Right forelimb (tissue), 1 donor: ENCODE results near the gene ELMO1.

Experiments
- DNase-seq: peaks from one replicate; pipeline ENCODE4 v3.0.0-alpha.2; 2018

ELMO1 gene

DNA sequence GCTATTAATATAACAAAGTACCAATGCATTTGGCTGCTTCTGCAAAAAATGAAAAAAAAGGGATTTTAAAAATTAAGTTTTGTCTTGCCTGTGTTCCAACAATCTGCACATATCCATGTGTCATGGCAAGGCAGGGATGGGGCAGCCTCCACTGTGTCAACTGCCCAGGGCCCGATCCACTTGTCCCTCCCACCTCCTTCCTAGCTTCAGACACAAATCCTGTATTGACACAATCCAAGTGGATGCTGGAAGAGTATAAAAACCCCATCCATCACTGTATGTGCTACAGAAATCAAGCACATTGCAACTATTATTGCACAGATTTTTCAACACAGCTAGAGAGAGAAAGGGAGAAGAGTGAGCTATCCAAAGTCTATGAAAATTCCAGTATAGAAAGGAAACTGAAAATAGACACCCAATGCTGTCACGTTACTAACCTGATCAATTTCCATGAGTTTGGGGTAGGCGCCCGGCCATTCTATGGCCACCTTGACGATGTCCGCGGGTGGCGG, 106.4 kb downstream of the ELMO1 start:
- no peak for DNase-seq

- no peak for DNase-seq
Measured at GRCh38 chr7:37341033-37341630, 107.5 kb downstream of the ELMO1 start.

GRCh38 chr7:37338966-37339365, 109.7 kb downstream of the ELMO1 start:
- no peak for DNase-seq

- no peak for DNase-seq
Measured at GRCh38 chr7:37337522-37337921, 111.1 kb downstream of the ELMO1 start.

- DNase-seq: no peak
Measured at GRCh38 chr7:37336259-37336658, 112.4 kb downstream of the ELMO1 start.

DNA sequence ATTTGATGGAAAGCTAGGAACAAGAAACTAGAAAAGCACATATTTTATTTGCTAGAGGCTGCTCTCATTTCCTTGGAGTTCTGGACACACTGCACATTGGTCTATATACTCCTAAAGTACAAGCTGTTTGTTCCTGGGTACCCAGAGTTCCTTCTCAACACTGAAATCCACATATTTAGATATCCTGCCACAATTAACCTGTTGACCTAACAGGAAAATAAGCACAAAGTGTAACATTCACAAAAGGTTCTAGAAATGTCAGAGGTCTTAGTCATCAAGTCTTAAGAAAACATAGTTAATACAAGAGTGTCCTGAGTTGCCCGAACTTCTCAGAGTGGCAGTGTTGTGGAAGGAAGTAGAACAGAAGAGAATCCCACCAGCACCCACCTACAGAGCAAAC, 115.6 kb downstream of the ELMO1 start:
- no peak for DNase-seq

DNA sequence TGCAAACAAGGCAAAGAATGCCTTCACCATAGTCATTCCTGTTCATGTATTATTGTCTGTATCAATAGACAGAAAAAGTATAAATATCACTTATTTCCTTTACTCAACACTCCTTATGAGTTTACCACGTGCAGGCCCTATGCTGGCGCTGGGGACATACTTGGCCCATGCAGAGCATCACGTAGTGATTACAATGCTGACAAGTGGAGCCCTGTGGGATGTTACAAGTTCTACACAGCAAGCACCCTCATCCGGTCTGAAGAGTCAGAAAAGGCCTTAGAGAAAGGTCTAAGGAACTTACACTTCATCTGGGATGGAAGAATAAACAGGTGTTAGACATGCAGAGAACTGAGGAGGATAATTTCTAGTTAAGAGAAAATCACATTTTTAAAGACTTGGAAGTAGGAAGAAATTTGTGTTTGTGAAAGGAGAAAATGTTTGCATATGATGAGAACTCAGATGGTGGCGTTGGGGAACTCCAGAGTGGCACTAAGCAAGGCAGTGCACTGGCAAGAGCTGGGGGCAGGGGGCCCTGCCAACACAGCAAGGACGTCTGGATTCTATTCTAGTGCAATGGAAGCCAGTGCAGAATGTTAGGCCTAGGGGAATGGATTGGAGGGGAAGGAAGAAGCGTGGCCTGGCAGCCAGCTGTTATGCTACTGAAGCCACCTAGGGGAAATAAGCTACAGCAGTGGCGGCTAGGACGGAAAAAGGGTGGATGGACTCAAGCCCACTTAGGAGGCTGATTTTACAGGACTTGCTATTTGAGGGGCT, 116.2 kb downstream of the ELMO1 start:
- DNase-seq: no peak

- no peak for DNase-seq
Measured at GRCh38 chr7:37330775-37331174, 117.9 kb downstream of the ELMO1 start.

DNA sequence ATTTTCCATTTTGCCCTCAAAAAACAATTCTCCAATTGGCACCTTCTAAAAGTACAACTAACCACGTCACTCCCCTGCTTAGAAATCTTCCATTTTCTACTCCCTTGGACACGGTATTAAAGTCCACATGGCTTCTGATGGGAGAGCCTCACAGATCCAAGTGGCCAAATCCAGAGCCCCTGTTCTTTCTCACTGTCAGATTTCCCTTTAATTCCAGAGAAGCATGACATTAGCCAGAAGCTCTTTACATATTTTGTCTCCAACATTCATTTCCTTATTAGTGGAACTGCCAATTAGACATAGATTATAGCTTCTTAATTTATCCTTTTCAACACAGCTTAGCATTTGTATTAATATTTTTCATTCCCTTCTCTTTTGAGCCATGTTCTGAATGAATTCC, 118.7 kb downstream of the ELMO1 start:
- no peak for DNase-seq

DNA sequence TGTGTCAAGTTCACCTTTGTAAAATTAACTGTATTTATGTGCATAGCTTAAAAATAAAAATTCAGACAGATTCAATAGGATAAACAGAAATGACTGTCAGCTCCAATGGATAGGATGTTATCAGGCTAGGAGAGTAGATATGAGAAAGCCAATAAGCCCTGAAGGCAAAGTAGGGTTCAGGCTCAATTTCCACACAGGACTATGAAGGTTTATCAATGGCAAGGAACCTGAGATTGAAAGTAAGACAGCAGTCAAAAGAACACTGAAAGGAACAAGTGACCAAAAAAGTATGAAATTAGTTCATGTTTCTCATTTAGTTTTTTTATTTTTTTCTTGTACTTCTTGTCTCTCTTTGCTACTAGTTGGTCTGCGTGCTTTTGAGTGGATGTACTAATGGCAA, 121.4 kb downstream of the ELMO1 start:
- no peak for DNase-seq

DNA sequence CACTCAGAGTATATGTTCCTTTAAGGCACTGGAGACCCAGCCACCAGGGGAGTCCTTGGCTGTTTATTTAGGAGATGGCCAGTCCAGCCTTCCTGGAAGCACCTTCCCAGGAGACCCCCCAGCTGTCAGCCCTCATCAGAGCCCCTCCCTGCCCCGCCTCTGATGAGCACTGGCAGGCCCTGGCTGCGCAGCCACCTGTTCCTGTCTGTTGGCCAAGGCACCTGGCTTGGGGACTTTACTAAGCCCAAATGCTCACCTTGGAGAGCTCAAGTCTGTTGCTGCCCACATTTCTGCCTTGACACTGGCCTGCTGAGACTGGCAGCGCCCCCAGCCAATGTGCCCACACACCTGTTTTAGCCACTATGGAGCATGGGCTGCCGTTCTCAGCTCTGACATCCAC, 124.7 kb downstream of the ELMO1 start:
- DNase-seq: no peak

DNA sequence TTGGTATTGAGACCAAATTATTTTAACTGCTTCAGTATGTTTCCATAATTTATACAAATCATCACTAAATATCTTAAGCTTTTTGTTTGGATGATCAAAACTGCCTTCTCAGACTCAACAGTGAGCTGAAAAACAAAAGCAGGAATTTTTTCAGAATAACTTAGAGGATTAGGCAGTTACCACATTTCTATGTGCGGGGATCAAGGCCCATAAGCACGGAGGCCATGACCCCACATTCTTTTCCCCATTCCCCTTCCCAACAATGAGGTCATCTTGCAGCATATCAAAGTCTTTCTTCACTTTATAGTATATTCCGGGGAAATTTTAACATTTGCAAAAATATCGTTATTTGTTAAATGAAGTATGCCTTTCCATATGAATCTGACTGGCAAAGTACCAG, 125.8 kb downstream of the ELMO1 start:
- DNase-seq: no peak

- no peak for DNase-seq
Measured at GRCh38 chr7:37320848-37321468, 127.7 kb downstream of the ELMO1 start.

DNA sequence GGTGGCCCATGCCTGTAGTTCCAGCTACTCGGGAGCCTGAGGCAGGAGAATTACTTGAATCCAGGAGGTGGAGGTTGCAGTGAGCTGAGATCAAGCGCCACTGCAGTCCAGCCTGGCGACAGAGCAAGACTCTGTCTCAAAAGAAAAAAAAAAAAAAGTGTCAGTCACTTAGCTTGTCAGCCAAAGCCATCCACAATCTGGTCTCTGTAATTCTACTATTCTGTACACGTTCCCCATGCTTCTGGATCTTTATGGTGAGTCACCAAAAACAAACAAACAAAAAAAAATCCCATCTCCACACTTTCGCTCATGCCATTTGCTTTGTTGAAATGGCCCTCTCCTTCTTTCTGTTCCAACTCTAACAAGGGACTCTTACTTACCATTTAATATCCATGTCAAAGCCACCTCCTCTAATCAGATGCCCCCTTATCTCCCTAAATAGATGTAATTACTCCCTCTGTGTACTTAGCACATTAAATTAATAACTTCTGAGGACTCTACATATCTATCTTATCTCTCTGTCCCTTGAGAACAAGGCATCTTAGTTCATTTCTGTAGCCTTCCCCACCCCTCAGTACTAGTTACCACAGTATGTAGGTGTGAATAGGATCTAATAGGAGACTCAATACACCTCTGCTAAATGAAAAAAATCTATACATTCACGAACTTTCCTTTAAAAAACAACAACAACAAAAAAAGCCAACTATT, 128.4 kb downstream of the ELMO1 start:
- DNase-seq: no peak

GRCh38 chr7:37318541-37318940, 130.1 kb downstream of the ELMO1 start:
- no peak for DNase-seq

- DNase-seq: peak; percentile 50
Measured at GRCh38 chr7:37315772-37316715, 132.6 kb downstream of the ELMO1 start.

DNA sequence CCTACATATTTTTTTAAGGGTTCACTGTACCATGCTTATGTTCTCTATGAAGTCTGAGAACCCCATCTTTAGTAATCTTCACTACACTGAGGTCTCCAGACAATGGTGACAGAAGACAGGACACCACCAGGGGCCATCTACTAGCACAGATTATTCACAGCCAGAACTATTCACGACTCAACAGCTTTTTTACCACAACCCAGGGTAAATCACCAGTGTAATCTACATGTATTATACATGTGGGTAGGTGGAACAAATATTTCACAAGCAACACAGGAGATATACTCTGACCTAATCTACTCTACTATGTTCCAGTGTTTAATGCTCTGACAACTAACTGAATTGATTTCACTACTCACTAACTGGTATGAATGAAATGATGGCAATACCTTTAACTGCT, 136.1 kb downstream of the ELMO1 start:
- no peak for DNase-seq

DNA sequence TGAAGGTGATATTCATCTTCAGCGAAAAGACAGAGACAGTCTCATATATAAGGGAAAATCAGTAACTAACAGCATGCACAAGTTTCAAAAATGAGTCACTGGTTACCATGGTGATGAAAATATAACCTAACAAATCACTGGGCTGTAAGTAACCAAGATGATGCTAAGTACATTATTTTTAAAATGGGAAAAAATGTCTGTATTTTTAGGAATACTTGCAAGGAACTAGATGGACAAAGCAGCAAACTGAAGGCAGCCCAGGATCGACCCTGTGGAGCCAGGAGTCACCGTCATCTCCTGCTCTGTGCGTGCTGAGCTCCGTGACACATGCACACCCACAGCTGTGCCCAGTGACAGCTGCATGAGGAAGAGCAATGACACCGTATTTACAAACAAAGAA, 137.3 kb downstream of the ELMO1 start:
- peak; percentile 64 for DNase-seq

DNA sequence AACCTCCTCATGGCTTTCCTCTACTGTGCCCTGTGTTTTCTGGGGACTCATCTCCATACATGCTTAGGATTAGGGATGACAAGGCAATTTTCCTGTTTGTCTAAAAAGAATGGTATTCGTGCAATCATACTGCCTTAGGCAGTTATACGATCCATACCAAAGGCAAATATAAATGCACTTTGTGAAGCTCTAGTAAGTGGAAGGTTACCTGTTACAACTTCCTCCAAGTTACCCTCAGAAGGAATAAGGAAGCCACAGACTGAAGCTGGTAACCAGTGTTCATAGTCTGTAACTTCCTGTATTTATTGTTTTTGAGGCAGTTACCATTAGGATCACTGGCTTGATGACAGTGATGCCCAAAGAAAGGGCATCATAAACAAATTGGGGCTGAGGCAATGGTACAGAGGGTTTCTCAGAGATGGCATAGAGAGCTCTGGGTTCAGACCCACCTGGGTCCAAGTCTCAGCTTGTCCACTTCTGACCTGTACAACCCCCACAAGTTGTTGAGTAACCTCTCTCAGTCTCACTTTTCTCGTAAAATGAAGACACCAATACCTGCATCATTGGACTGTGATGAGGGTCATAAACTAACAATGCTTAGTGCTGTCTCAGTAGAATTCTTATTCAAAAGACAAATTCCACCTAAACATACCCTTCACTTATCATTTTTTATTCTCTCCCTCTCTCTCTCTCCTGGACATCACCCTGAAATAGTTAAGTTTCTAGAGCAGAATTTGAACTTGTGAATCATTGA, 138.2 kb downstream of the ELMO1 start:
- no peak for DNase-seq

DNA sequence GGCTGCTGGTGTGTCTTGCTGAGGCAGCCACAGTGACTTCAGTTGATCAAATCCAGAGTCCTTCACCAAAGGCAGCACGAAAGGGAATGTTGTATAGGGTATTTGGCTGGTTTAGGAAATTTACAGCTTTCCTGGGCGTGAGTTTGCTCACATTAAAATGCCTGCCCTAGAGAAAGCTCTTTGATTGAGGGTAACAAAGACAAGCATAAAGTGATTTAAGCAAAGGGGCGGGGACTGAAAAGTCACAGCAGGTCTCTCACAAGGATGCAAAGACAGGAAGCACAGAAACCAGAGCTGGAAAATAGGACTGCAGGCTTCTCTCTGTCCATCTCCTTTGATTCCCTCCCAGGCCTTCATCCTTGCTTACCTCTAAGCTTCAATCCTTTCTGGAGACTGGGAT, 139.2 kb downstream of the ELMO1 start:
- no peak for DNase-seq

- no peak for DNase-seq
Measured at GRCh38 chr7:37304921-37305320, 143.7 kb downstream of the ELMO1 start.

DNA sequence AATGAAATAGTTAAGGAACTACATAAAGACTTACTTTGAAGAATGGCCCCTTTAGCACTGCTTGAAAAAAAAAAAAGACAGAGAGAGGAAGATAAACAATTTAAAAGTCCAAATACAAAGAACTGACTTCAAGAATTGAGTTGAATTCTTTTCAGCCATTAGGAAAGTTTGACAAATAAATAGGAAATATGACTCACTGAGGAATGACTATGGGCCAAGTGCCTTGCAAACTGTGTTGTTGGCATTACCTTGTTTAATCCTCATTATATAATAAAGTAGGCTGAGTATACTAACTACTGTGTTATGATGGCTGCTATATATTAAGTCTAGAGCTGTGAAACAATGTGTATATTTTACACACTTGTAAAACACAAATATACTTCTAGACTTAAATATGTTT, 151.1 kb downstream of the ELMO1 start:
- DNase-seq: no peak
